ENCODE data around the gene HTT-AS.
"Not testable (repeated sequence)": the region's sequence is repeated elsewhere in the genome, so short reads cannot be mapped to it uniquely, and the experiment has no call there.

HTT-AS gene

GRCh38 chr4:3074078-3074845, at the start of gene HTT-AS, which contains the start of gene HTT:
Gene HTT-AS (minus strand): TSS chr4:3074538.
Gene HTT (plus strand): TSS chr4:3074681. CDS start chr4:3074826, 145 bp downstream.
- peak; percentile 95 to 98 (median 98) for DNase-seq (ENCODE audit: low read depth in 3 of 3)

- no peak for DNase-seq (ENCODE audit: low read depth in 3 of 3)
Measured at GRCh38 chr4:3123181-3123671, 48.9 kb upstream of the HTT-AS start.

- no peak for DNase-seq (ENCODE audit: low read depth in 3 of 3)
Measured at GRCh38 chr4:3122081-3122563, 47.8 kb upstream of the HTT-AS start.

GRCh38 chr4:3121596-3121995, 47.3 kb upstream of the HTT-AS start:
- no peak for DNase-seq (ENCODE audit: low read depth in 3 of 3)

- no peak for DNase-seq (ENCODE audit: low read depth in 3 of 3)
Measured at GRCh38 chr4:3121110-3121509, 46.8 kb upstream of the HTT-AS start.

GRCh38 chr4:3119464-3119863, 45.1 kb upstream of the HTT-AS start:
- no peak for DNase-seq (ENCODE audit: low read depth in 3 of 3)

- no peak for DNase-seq (ENCODE audit: low read depth in 3 of 3)
Measured at GRCh38 chr4:3118312-3118711, 44.0 kb upstream of the HTT-AS start.

GRCh38 chr4:3116955-3117354, 42.6 kb upstream of the HTT-AS start:
- DNase-seq (ENCODE audit: low read depth in 3 of 3): no peak

GRCh38 chr4:3115637-3116270, 41.4 kb upstream of the HTT-AS start:
- DNase-seq (ENCODE audit: low read depth in 3 of 3): no peak

GRCh38 chr4:3114377-3114776, 40.0 kb upstream of the HTT-AS start:
- DNase-seq (ENCODE audit: low read depth in 3 of 3): no peak

GRCh38 chr4:3112609-3113469, 38.5 kb upstream of the HTT-AS start:
- no peak for DNase-seq (ENCODE audit: low read depth in 3 of 3)

- no peak for DNase-seq (ENCODE audit: low read depth in 3 of 3)
Measured at GRCh38 chr4:3112201-3112600, 37.9 kb upstream of the HTT-AS start.

- DNase-seq (ENCODE audit: low read depth in 3 of 3): no peak
Measured at GRCh38 chr4:3111461-3111860, 37.1 kb upstream of the HTT-AS start.

- DNase-seq (ENCODE audit: low read depth in 3 of 3): no peak
Measured at GRCh38 chr4:3108211-3108610, 33.9 kb upstream of the HTT-AS start.

- no peak for DNase-seq (ENCODE audit: low read depth in 3 of 3)
Measured at GRCh38 chr4:3107691-3108121, 33.4 kb upstream of the HTT-AS start.

GRCh38 chr4:3107271-3107670, 32.9 kb upstream of the HTT-AS start:
- no peak for DNase-seq (ENCODE audit: low read depth in 3 of 3)

- peak; percentile 80 to 86 (median 85) for DNase-seq (ENCODE audit: low read depth in 3 of 3)
Measured at GRCh38 chr4:3106339-3107186, 32.2 kb upstream of the HTT-AS start.

GRCh38 chr4:3098346-3098745, 24.0 kb upstream of the HTT-AS start:
- DNase-seq (ENCODE audit: low read depth in 3 of 3): no peak

GRCh38 chr4:3096202-3096601, 21.9 kb upstream of the HTT-AS start:
- DNase-seq (ENCODE audit: low read depth in 3 of 3): no peak

GRCh38 chr4:3094701-3095100, 20.4 kb upstream of the HTT-AS start:
- DNase-seq (ENCODE audit: low read depth in 3 of 3): not testable (repeated sequence)

GRCh38 chr4:3091464-3091863, 17.1 kb upstream of the HTT-AS start:
- no peak for DNase-seq (ENCODE audit: low read depth in 3 of 3)

Measured in stimulated activated CD4-positive, alpha-beta T cell treated with anti-CD3 and anti-CD28 coated beads, TNF-alpha, amount 100 ng/mL, for 4 hours (primary cell).